HG02759 (cell line): ENCODE results near the gene TRIOBP.

Source experiments
- ATAC-seq: cut with Tn5 transposase; IDR thresholded peaks from one replicate; pipeline ENCODE4 v1.9.1; 2021; ENCODE audit warnings: mild to moderate bottlenecking, moderate library complexity; ENCODE audit not compliant: unreplicated experiment

The TRIOBP gene

DNA sequence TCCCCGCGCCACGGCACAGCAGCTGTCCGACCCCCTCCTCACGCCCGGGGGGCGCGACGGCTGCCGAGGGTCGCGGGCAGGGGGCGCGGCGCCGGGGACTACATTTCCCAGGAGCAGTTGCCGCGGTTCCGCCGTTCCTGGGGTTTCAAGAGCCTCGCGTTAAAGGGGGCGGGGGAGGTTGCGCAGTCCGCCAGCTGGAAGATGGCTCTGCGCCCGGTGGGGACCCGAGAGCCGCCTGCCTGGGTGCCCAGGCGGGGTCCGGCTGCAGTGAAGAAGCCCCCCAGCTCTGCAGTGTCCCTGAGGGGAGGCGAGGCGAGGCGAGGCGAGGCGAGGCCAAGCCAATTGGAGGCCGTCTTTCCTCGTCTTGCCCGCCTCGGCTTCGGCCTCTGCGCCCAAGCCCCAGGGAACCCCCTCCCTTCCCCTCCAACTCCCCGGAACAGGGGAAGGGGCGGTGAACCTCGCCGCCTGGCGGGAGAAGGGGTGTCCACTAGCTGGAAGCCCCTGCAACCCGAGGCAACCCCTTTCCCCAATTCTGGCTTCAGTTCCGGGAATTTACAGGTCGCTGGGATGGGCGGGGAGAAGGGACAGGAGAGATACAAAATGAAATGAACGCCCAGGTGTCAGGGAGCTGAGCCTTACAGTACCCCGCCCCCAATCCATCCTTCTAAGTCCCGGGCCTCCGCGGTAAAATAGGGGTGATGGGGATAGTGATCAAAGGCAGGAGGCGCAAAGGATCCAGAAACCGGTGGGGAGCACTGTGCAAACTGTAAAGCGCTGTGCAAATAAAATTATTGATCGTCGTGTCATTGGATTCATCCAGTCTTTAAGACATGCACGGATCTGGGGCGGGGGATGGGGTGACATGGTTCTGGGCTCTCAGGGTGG is 105.7 kb downstream of the TRIOBP start:
- no peak for ATAC-seq

DNA sequence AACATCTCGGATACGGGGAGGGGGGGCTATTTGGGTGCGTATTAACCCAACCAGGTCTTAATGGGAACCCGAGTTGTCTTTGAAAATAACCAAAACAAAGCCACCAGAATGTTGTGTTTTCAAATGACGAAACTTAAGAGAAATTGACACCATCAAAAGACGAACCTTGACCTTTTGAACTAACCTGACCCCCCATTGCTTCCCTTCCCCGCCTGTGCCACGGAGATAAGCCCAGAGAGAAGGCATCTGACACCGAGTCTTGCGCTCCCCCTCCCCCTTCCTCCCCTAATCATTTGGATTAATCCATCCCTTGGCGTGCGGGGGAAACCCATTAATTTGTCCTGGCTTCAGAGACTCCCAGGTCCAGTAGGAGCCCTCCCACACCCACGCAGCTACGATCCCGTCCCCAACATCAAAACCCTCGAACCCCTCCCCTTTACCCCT is 106.4 kb downstream of the TRIOBP start:
- ATAC-seq = no peak

DNA sequence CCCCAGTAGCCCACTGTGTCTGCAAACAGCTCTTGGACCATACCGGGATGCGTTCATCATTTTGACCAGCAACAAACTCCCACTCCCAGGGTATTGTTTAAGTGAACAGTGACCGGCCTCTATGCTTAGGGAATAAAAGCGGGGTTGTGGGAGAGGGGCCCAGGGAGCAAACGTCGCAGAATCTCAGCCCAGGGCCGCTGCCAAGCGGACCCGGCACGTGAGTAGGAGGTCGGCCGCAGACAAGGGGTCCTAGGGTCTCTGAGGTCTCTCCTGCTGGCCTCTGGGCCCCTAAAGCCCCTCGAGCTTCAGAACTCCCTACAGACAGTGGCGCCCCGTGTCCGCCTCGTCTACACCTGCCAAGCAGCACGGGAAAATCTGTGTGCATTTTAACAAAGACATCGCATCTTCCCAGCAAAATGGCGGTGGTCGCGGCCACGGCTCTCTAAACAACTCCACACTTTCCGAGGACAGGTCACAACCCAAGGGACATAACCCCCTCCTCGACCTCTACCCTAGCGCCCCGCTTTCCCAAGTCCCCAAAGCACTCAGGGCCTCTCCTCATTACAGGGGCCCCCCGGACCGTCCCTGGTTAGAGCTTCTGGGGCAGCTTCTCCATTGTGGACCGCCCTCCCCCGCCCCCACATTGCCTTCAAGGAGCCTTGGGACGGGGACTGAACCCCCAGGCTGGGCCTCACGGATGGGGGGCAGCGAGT is 106.9 kb downstream of the TRIOBP start:
- ATAC-seq = no peak

DNA sequence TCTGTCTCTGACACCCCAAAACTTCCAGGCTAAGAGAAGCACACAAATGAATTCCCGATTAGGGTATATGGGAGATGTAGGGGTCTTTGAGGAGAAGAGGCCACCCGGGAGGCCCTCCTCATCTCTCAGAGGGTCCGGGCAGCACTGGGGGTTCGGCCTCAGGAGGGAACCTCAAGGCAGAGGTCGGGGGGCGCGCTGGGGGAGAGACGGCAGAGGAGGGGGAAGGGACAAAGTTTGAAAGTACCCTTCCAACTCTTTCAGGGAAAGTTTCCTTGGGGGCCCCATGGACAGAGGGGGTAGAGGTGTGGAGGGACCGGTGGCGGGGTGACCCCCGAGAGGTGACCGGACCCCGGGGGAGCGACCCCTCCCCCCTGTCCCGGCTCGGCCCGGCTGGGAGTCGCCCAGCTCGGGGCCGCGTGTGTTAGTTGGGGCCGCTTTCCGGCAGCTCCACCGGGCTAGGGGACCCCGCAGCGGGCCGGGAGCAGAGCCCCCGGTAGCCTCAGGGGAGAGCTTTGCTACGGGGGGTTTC is 107.6 kb downstream of the TRIOBP start:
- ATAC-seq = no peak

GRCh38 chr22:37804881-37805809 is 108.3 kb downstream of the TRIOBP start:
- no peak for ATAC-seq

DNA sequence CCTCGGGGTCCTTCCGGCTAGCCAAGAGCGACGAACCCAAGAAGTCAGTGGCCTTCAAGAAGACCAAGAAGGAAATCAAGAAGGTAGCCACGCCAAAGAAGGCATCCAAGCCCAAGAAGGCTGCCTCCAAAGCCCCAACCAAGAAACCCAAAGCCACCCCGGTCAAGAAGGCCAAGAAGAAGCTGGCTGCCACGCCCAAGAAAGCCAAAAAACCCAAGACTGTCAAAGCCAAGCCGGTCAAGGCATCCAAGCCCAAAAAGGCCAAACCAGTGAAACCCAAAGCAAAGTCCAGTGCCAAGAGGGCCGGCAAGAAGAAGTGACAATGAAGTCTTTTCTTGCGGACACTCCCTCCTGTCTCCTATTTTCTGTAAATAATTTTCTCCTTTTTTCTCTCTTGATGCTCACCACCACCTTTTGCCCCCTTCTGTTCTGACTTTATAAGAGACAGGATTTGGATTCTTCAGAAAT is 109.0 kb downstream of the TRIOBP start:
- ATAC-seq = no peak

- no peak for ATAC-seq
These were observed 109.8 kb downstream of the TRIOBP start for GRCh38 chr22:37806409-37807333.

GRCh38 chr22:37807410-37808293 is 110.8 kb downstream of the TRIOBP start, which contains the start of gene GCAT:
Gene GCAT (plus strand): TSS chr22:37807934. CDS start chr22:37807968, 34 bp downstream.
- peak; percentile 84 for ATAC-seq

GRCh38 chr22:37808294-37808657 is 111.4 kb downstream of the TRIOBP start:
- ATAC-seq = no peak

- ATAC-seq = no peak
These were observed 113.0 kb downstream of the TRIOBP start for GRCh38 chr22:37809672-37810333.

GRCh38 chr22:37811867-37812266 is 115.0 kb downstream of the TRIOBP start:
- no peak for ATAC-seq

- no peak for ATAC-seq
These were observed 116.2 kb downstream of the TRIOBP start for GRCh38 chr22:37812869-37813678.

GRCh38 chr22:37815593-37815992 is 118.7 kb downstream of the TRIOBP start:
- no peak for ATAC-seq

DNA sequence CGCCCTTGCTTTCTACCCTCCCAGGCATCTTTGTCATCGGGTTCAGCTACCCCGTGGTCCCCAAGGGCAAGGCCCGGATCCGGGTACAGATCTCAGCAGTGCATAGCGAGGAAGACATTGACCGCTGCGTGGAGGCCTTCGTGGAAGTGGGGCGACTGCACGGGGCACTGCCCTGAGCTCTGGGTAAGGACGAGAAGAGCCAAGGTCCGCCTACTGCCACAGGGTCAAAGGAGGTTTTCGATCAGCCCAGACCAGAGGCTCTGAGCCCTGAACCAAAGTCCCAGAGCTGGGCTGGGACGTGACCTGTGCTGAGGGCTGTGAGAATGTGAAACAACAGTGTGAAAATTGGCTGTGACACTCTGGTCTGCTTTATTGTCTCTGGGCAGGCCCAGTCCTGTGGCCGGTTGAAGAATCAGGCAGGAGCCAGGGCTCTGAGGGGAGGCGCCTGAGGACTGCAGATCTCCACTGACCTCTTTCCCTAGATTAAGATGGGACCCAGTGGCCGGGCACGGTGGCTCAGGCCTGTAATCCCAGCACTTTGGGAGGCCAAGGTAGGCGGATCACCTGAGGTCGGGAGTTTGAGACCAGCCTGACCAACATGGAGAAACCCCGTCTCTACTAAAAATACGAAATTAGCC is 119.8 kb downstream of the TRIOBP start:
- no peak for ATAC-seq

DNA sequence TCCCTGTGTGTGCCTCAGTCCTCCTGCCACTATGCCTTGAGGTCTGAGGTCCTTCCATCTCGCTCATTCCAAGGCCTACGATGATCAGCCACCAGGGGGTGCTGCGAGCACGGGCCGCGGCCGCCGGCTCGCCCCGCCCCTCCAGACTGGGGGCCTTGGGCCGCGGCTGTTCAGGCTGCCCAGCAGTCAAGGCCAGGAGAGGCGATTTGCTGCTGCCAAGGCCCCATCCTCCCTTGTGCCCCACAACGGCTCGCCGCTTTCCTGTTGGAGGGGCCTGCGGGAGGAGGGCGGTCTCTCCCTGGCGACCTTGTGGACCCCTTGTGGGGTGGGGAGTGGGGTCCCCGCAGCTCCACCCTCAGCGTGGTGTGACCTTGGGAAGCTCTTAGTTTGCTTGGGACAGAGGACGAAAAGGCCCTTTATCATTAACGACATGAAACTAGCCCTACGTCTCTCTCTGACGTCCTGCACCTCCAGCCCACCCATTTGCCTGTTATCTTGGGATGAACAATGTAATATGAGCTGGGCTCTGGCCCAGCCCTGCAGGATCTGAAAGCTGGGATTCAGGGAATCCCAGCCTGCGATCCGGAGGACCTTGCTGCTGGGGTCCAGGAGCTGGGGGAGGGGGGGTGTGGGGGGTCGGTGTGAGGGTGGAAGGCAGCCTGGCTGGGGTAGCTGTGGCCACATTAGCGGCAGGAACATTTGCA is 121.0 kb downstream of the TRIOBP start:
- peak; percentile 71 for ATAC-seq
